Naive B cell (primary cell): ENCODE results near the gene USP3. TPM values are rescaled to one million over a fixed set of nuclear protein-coding genes. Genes with fewer than 3 reads are reported as not detected.

Experiments
- ATAC-seq, 2 donors: fragments of 150-1000 bp; cut with Tn5 transposase; 2 replicates each; pipeline ENCODE4 v1.10.0; 2021; ENCODE audit warnings: low read depth in 2 of 2, mild to moderate bottlenecking in 2 of 2, moderate library complexity in 2 of 2
- DNase-seq: peaks from one replicate; pipeline ENCODE4 v3.0.0; 2022
- H3K27ac Mint-ChIP-seq, 6 donors: one replicate each; pipeline ENCODE4 v1.8.0; 2020 to 2022; ENCODE audit warnings: mild to moderate bottlenecking in 6 of 6, mixed read lengths in 6 of 6, moderate library complexity in 5 of 6, inconsistent platforms in 2 of 6
- H3K27me3 Mint-ChIP-seq, 3 donors: one replicate each; pipeline ENCODE4 v1.8.0; 2021 to 2022; ENCODE audit warnings: mixed read lengths in 3 of 3, mild to moderate bottlenecking in 1 of 3
- H3K36me3 Mint-ChIP-seq, 2 donors: one replicate each; pipeline ENCODE4 v1.8.0; 2020 to 2022; ENCODE audit warnings: mixed read lengths in 2 of 2, inconsistent platforms in 1 of 2, mild to moderate bottlenecking in 1 of 2
- H3K4me1 Mint-ChIP-seq, 3 donors: one replicate each; pipeline ENCODE4 v1.8.0; 2020 to 2022; ENCODE audit warnings: mixed read lengths in 3 of 3, inconsistent platforms in 1 of 3, mild to moderate bottlenecking in 1 of 3, moderate library complexity in 1 of 3
- H3K4me3 Mint-ChIP-seq, 8 donors: one replicate each; pipeline ENCODE4 v1.8.0; 2020 to 2022; ENCODE audit warnings: mild to moderate bottlenecking in 8 of 8, mixed read lengths in 8 of 8, moderate library complexity in 8 of 8, inconsistent platforms in 2 of 8
- H3K9me3 Mint-ChIP-seq, 7 donors: one replicate each; pipeline ENCODE4 v1.8.0; 2020 to 2022; ENCODE audit warnings: mixed read lengths in 7 of 7, mild to moderate bottlenecking in 5 of 7, inconsistent platforms in 2 of 7, moderate library complexity in 1 of 7
- polyA plus RNA-seq, 6 donors: library from polyadenylated mRNA; unstranded; fragments of 300-500 nt; fragmentation: Illumina TruSeq; gene quantifications; one replicate each; pipeline ENCODE4 v1.2.3, GENCODE V29; 2021; ENCODE audit warnings: low read depth in 6 of 6

Gene USP3
- polyA plus RNA-seq, 6 donors from 2014 or later: 53.6 to 88.0 (median 58.7) TPM

DNA sequence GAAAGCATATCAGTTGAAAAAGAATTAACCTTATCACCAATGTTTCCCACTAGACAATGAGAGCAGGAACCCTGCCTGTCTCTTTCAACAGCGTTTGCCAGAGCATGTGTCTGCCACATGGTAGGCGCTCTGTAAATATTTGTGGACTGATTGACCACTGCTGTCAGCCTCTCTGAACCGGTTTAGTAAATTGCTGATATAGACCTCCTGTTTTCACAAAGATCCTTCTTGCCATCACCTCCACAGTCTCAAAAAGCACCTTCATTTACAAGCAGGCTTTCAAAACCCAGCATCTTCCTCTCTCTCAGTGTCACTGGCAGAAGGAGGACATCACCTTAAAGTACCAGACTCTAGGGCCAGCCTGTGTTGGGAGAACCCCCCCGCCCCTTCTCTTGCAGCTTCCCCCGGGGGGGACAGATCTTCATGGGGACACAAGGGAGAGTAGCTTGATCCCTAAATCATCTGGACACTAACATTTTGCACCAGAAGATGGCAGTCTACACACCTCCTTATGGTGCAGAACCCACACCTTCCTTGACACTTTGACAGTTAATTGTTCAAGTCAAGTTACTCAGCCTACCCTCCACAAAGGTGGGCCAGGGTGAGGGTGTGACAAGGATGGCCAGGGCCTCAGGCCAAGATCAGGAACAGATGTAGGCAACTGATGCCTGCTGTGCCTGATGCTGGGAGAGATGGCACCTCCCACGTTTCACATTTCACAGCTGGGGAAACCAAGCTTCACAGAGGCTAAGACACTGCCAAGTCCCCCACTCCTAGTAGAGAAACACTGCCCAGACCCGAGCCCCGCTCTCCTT is 37.8 kb upstream of the USP3 start:
- peaks cover 12 to 26% (median 16%) of the 10 kb centered on the region in 3 donors for H3K4me1 Mint-ChIP-seq
- no peaks in the 10 kb centered on the region for H3K27me3 Mint-ChIP-seq
- ATAC-seq: peak; percentile 94 to 97
- H3K36me3 Mint-ChIP-seq: no peaks in the 10 kb centered on the region
- peak overlapping the region in 1 of 8 donors; percentile 48 for H3K4me3 Mint-ChIP-seq
- H3K27ac Mint-ChIP-seq: peak overlapping the region in 3 of 6 donors; percentile 29 to 82 (median 65)
- no peaks in the 10 kb centered on the region for H3K9me3 Mint-ChIP-seq
- peak; percentile 71 for DNase-seq

DNA sequence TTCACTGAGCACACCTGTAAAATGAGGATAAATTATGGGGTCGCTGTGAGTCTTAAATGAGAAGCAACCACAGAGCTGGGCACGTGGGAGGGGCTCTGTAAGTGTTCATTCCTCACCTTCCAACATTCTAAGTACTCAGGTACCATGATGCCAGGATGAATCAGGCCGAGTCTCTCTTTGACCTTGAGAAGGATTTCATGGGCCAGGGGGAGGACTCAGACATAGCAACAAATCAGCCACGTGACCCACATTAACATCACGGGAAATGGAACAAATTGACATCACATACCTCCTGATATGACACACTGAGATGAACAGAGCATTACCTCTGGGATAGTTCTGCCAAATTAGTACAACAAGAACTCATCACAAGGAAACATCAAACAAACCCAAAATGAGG is 35.2 kb upstream of the USP3 start:
- Mint-ChIP-seq H3K36me3 (no peaks in the 10 kb centered on the region), H3K4me1 (peaks cover 30 to 49% (median 32%) of the 10 kb centered on the region in 3 donors), H3K4me3 (no peak overlapping the region)

DNA sequence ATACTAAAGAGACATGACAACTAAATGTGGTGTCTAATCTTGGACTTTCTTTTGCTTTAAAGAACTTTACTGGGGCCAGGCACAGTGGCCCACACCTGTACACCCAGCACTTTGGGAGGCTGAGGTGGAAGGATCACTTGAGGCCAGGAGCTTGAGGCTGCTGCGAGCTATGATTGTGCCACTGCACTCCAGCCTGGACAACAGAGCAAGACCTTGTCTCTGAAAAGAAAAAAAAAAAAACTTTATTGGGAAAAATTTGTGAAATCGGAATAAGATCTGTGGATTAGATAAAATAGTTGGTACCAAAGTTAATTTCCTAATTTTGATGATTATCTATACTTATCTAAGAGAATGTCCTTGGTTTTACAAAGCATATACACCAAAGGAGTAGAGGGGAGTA is 34.4 kb upstream of the USP3 start:
- Mint-ChIP-seq H3K36me3 (no peaks in the 10 kb centered on the region), H3K4me3 (peak overlapping the region in 1 of 8 donors; percentile 42), H3K9me3 (no peaks in the 10 kb centered on the region), H3K27me3 (no peaks in the 10 kb centered on the region), H3K27ac (peak overlapping the region in 2 of 6 donors; percentile 36 to 75), H3K4me1 (peaks cover 37 to 57% (median 38%) of the 10 kb centered on the region in 3 donors)
- no peak for DNase-seq
- ATAC-seq: no peak

More for the DNA sequence above, 35.2 kb upstream of the USP3 start:
- ATAC-seq: no peak
- peak overlapping the region in 1 of 6 donors; percentile 72 for H3K27ac Mint-ChIP-seq
- no peak for DNase-seq
- no peaks in the 10 kb centered on the region for H3K9me3 Mint-ChIP-seq
- no peaks in the 10 kb centered on the region for H3K27me3 Mint-ChIP-seq

DNA sequence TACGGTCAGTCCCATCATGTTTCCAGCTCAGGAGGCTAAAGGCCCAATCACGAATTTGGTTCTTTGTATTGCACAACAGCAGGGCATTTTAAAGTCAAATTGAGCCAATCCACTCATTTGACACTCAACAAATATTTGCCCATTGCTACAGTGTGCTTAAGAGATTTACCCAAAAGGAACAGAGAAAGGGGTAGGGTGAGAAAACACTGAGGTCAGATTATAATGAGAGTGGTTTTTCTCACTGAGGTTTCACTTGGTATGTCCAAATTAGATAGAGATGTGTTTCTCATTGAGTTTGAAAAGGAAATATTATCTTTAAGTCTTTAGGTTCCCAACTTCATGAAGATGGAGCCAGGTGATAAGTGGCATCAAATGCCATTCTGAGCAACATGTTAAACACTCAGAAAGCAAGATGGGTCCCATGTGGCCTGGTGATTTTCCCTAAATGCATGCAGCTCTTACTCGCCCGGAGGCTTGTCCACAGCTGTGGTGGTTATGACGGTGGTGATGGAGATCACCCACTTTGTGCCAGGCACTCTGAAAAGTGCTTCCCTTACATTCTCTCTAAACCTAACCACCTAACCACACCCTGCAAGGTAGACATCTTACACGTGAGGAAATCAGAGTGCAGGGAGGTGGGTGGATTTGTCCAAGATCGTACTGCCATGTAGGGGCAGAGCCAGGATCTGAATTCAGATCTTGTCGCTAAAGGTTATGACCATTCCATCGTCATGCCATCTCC is 31.2 kb upstream of the USP3 start:
- ATAC-seq (peak in 1 of 2 donors; percentile 5), DNase-seq (no peak)
- Mint-ChIP-seq H3K27ac (peak overlapping the region; percentile 98 to 100 (median 100)), H3K36me3 (no peaks in the 10 kb centered on the region), H3K27me3 (no peaks in the 10 kb centered on the region), H3K9me3 (no peaks in the 10 kb centered on the region), H3K4me1 (peaks cover 45 to 74% (median 56%) of the 10 kb centered on the region in 3 donors), H3K4me3 (peak overlapping the region in 5 of 8 donors; percentile 27 to 93 (median 81))

DNA sequence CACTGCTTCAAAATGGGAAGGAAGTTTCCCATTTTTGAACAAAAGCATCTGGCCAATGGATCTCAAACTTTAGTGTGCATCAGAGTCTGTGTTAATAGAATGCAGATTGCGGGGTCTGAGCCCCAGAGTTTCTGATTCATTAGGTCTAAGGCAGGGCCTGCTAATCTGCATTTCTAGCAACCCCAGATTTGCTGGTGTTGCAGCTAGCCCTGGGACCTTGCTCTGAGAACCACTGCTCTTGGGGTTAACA is 30.7 kb upstream of the USP3 start:
- no peak for DNase-seq
- no peaks in the 10 kb centered on the region for H3K27me3 Mint-ChIP-seq
- peak overlapping the region in 7 of 8 donors; percentile 48 to 93 (median 81) for H3K4me3 Mint-ChIP-seq
- no peaks in the 10 kb centered on the region for H3K9me3 Mint-ChIP-seq
- H3K4me1 Mint-ChIP-seq: peaks cover 49 to 77% (median 60%) of the 10 kb centered on the region in 3 donors
- H3K36me3 Mint-ChIP-seq: no peaks in the 10 kb centered on the region
- H3K27ac Mint-ChIP-seq: peak overlapping the region; percentile 98 to 100 (median 100)
- no peak for ATAC-seq

DNA sequence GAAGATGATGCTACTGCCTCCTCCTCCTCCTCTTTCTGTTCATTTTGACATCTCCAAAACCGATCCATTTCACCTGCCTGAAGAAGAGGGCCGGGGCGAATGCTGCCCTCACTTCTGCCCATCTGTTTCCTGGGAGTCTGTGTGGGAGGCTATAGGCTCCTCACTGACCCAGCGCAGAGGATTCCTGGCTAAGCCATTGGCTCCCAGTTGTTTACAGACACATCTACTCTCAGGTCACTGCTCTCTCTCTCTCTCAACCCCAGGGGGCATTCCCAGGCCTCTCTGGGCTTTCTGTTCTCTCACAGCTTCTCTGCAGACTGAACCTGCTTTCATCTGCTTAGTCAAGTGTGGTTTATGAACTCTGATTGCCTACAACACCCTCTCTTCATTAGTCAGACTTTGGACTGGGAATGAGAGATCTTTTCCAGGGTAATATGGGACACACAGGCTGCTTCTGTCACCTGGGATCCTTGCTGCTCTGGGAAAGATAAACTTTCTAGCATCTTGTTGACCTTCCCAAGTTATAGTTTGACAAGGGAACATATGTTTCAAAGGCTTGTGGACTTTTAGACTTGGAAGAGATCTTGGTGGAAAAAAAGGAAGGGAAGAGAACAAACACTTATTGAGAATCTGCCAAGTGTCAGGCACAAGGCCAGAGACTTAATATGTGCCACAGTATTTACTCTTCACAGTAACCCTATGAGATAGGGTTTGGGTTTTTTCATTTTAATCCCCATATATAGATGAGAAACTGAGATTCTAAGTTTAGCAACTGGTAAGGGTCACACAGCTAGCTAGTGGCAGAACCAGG is 30.2 kb upstream of the USP3 start:
- DNase-seq (peak; percentile 79), ATAC-seq (peak; percentile 84 to 85)
- no peaks in the 10 kb centered on the region for H3K27me3 Mint-ChIP-seq
- no peaks in the 10 kb centered on the region for H3K36me3 Mint-ChIP-seq
- peaks cover 50 to 82% (median 65%) of the 10 kb centered on the region in 3 donors for H3K4me1 Mint-ChIP-seq
- H3K4me3 Mint-ChIP-seq: peak overlapping the region; percentile 48 to 93 (median 81)
- H3K27ac Mint-ChIP-seq: peak overlapping the region; percentile 98 to 100 (median 100)
- no peaks in the 10 kb centered on the region for H3K9me3 Mint-ChIP-seq

DNA sequence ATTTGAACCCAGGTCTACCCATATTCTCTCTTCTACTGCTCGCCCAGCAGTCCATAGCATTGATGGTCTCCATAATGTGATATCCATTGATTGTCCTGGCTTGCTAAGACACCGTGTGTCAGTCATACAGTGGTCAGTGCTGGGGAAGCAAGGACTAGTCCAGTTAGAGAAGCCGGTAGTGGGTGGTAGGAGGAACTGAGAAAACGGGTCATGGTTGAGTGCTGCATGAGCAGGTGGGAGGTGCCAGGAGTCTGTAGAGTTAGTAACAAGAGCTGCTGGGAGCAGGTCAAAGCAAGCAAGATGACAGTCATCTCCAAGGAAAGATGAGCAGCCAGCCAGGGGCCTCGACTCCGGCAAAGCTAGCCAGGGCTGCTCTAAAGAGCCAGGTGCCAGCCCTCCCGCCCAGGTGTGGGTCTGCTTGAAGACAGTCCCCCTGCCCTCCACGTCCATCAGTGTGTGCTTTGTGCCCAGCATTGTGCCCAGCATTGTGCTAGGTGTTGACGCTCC is 29.5 kb upstream of the USP3 start:
- ATAC-seq (peak; percentile 62 to 65), DNase-seq (peak; percentile 84)
- Mint-ChIP-seq H3K9me3 (no peaks in the 10 kb centered on the region), H3K4me3 (peak overlapping the region; percentile 48 to 93 (median 81)), H3K27ac (peak overlapping the region; percentile 98 to 100 (median 100)), H3K27me3 (no peaks in the 10 kb centered on the region), H3K36me3 (no peaks in the 10 kb centered on the region), H3K4me1 (peaks cover 54 to 88% (median 71%) of the 10 kb centered on the region in 3 donors)

DNA sequence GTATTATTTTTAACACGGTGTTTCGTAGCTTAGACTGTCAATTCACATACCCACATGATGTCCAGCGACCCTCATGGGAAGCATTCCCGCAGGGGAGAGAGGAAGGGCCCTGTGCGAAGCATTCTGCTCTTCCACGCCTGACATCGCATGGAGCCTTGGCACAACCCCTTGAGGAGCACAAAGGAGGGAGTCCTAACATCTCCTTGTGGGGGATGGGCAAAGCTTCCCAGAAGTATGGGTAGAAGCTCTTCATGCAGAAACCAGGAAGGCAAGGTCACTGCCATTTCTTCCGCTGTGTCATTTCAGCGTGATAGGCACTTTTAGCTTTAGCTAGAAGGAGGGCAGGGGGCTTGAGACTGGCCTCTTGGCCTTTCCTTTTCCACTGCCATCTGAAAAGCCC is 28.7 kb upstream of the USP3 start:
- Mint-ChIP-seq H3K27ac (peak overlapping the region; percentile 92 to 100 (median 95)), H3K4me1 (peaks cover 52 to 89% (median 80%) of the 10 kb centered on the region in 3 donors), H3K36me3 (no peaks in the 10 kb centered on the region), H3K27me3 (no peaks in the 10 kb centered on the region), H3K9me3 (no peaks in the 10 kb centered on the region), H3K4me3 (peak overlapping the region in 6 of 8 donors; percentile 17 to 67 (median 49))
- no peak for ATAC-seq
- no peak for DNase-seq

DNA sequence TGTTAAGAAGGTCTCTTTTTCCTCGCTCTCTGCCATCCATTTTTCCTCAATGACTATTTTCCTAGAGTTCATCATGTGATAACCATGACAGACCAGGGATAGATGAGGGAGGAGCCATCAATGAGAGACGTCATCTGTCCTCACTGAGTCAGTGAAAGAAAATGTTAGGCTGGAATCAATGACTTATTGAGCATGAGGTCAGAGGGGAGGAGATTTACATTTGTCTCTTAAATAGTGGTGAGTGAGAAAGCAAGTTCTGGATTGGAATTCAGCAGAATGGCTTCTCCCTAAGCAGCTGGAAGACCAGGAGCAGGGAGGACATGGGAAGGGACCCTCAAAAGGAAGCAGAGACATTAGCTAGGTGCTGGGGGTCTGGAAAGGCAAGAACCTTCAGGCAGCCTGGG is 28.2 kb upstream of the USP3 start:
- Mint-ChIP-seq H3K27ac (peak overlapping the region; percentile 92 to 100 (median 95)), H3K27me3 (no peaks in the 10 kb centered on the region), H3K4me1 (peaks cover 57 to 94% (median 85%) of the 10 kb centered on the region in 3 donors), H3K9me3 (no peaks in the 10 kb centered on the region), H3K4me3 (peak overlapping the region in 4 of 8 donors; percentile 39 to 67 (median 54)), H3K36me3 (no peaks in the 10 kb centered on the region)
- ATAC-seq: no peak
- no peak for DNase-seq

DNA sequence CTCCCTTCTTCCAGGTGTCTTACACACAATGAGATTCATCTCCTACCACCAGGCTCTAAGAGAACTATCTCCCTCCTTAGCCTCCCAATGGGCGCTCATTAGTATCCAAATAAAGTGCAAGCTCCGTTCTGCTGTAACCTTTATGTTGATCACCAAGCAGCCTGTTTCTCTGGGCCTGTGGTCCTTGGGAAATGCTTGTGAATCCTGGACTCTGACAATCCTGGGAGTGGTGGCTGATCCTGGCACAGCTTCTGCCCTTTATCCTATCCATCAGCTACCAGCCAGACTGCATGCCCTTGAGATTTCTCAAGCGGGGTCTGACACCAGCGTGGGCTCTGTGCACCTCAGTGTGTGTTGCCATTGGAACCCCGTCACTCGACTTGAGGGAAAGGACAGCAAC is 26.1 kb upstream of the USP3 start:
- no peaks in the 10 kb centered on the region for H3K9me3 Mint-ChIP-seq
- H3K36me3 Mint-ChIP-seq: no peaks in the 10 kb centered on the region
- ATAC-seq (no peak), DNase-seq (no peak)
- peaks cover 48 to 95% (median 75%) of the 10 kb centered on the region in 3 donors for H3K4me1 Mint-ChIP-seq
- peak overlapping the region; percentile 88 to 100 (median 98) for H3K27ac Mint-ChIP-seq
- peak overlapping the region in 4 of 8 donors; percentile 11 to 61 (median 58) for H3K4me3 Mint-ChIP-seq
- H3K27me3 Mint-ChIP-seq: no peaks in the 10 kb centered on the region

DNA sequence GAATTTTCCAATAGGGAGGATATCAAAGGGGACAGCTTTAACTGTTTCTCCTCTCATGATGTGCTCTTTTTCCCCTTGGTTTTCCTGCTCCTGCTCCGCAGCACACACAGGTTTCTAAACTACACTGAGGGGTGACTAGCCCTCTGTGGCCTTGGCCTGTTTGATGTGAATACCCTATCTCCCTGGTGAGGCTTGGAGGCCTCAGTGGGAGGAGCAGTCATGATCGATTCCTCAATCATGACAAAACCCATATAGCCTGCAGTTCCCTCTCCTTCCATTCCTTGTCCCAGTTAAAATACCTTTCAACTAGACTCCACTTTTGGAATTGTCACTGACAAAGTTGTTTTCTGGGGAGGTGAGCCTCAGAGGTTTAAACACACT is 24.0 kb upstream of the USP3 start:
- ATAC-seq (no peak), DNase-seq (no peak)
- no peaks in the 10 kb centered on the region for H3K27me3 Mint-ChIP-seq
- peaks cover 45 to 93% (median 65%) of the 10 kb centered on the region in 3 donors for H3K4me1 Mint-ChIP-seq
- H3K9me3 Mint-ChIP-seq: no peaks in the 10 kb centered on the region
- no peaks in the 10 kb centered on the region for H3K36me3 Mint-ChIP-seq
- peak overlapping the region in 6 of 8 donors; percentile 74 to 90 (median 83) for H3K4me3 Mint-ChIP-seq
- peak overlapping the region; percentile 97 to 100 (median 100) for H3K27ac Mint-ChIP-seq

DNA sequence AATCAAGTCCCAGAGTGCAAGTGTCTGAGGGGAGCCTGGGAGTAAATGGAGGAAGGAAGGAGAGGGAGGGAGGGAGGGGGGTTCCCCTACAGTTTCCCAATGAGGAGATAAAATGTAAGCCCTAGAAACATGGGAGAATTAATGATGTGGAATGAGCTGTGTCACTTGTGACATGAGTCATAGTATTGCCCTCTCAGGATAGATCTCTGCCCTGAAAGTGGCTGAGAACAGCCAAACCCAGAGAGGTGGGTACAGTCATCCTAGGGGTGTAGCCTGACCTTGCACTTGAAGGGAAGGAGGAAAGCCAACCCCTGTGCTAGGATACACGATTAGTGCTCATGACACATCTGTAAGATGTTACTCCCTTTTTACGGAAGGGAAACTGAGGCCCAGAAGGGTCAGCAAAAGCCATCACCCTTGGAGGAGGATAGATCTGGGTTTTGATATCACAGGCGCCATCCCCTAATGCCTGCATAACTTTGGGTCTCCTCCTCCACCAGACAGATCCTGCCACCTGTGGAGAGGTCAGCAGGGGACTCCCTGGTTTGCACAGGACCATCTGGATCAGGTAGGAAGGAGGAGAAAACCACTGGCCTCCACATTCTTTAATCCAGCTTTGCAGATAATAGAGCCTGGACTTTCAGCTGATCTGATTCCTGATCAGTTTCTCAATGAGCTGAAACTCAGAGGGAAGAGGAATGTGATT is 23.1 kb upstream of the USP3 start:
- no peak for DNase-seq
- Mint-ChIP-seq H3K27me3 (no peaks in the 10 kb centered on the region), H3K36me3 (no peaks in the 10 kb centered on the region), H3K9me3 (no peaks in the 10 kb centered on the region), H3K4me1 (peaks cover 42 to 93% (median 57%) of the 10 kb centered on the region in 3 donors), H3K4me3 (peak overlapping the region in 7 of 8 donors; percentile 24 to 88 (median 82)), H3K27ac (peak overlapping the region; percentile 97 to 100 (median 100))
- no peak for ATAC-seq
